B cell (primary cell): Measurements from ENCODE around the gene ZFP64. TPM values are rescaled to one million over a fixed set of nuclear protein-coding genes. Genes with fewer than 3 reads are reported as not detected.
A peak's percentile ranks its signal among the peaks of the same experiment; 100 is the strongest.

Source experiments
- ATAC-seq: fragments of 200-7000 bp; cut with Tn5 transposase; one replicate; pipeline ENCODE4 v1.10.0; 2021; ENCODE audit warnings: low read depth, mild to moderate bottlenecking, moderate number of reproducible peaks, moderate library complexity
- CTCF ChIA-PET: fragments of 350-600 bp; sonication (Branson Sonifier 250); formaldehyde crosslinking; loops from one replicate; lab custom pipeline; 2021; ENCODE audit warnings: antibody characterized with exemption, inconsistent platforms; lab: Charles Lee
- POLR2A ChIA-PET: fragments of 350-600 bp; sonication (Branson Sonifier 250); formaldehyde crosslinking; loops from one replicate; lab custom pipeline; 2021; ENCODE audit warnings: antibody characterized with exemption; lab: Charles Lee
- DNase-seq: peaks from one replicate; pipeline ENCODE4 v3.0.0; 2013
- H2AFZ ChIP-seq: 2 replicates; pipeline ENCODE4 v1.6.1; 2012; ENCODE audit warnings: mild to moderate bottlenecking, low read depth, low read length; ENCODE audit not compliant: insufficient read depth, poor library complexity, severe bottlenecking
- H3K27ac ChIP-seq, 2 donors: 1 replicate in 1 of 2; 2 replicates in 1 of 2; pipeline ENCODE4 v1.5.1; 2012 to 2013; ENCODE audit warnings: low read length in 2 of 2, mild to moderate bottlenecking in 2 of 2, moderate library complexity in 1 of 2
- H3K27me3 ChIP-seq, 4 experiments: fragments of 200-600 bp in 1 of 4; sonication (generic) in 1 of 4; replicated peaks in 1 of 4; 1 replicate in 2 of 4; 2 replicates in 2 of 4; pipeline versions ENCODE4 v1.6.1 to v1.7.0; 2013 to 2016; ENCODE audit warnings: low read length in 3 of 4, mild to moderate bottlenecking in 2 of 4, mixed read lengths in 1 of 4, moderate library complexity in 1 of 4; ENCODE audit not compliant: insufficient read depth in 4 of 4, control insufficient read depth in 3 of 4; ENCODE audit errors: control extremely low read depth in 1 of 4
- H3K36me3 ChIP-seq, 2 experiments: replicated peaks in 1 of 2; 1 replicate in 1 of 2; 2 replicates in 1 of 2; pipeline versions ENCODE4 v1.6.1 to v1.7.1; 2013; ENCODE audit warnings: low read length in 1 of 2; ENCODE audit not compliant: insufficient read depth in 2 of 2, control insufficient read depth in 1 of 2; ENCODE audit errors: control extremely low read depth in 1 of 2, extremely low read depth in 1 of 2
- H3K4me1 ChIP-seq, 2 donors: fragments of 200-600 bp in 1 of 2; sonication (generic) in 1 of 2; 1 replicate in 1 of 2; 2 replicates in 1 of 2; pipeline versions ENCODE4 v1.5.1 to v1.6.1; 2013 to 2017; ENCODE audit warnings: low read length in 2 of 2; ENCODE audit not compliant: control insufficient read depth in 2 of 2, insufficient read depth in 2 of 2
- H3K4me2 ChIP-seq: replicated peaks from 2 replicates; pipeline ENCODE3; 2012; ENCODE audit warnings: mild to moderate bottlenecking, low read depth, low read length; ENCODE audit not compliant: poor library complexity, severe bottlenecking
- H3K4me3 ChIP-seq, 5 experiments: fragments of 200-600 bp in 1 of 5; sonication (generic) in 1 of 5; 1 replicate in 3 of 5; 2 replicates in 2 of 5; pipeline versions ENCODE4 v1.5.1 to v1.7.0; 2011 to 2016; ENCODE audit warnings: low read length in 4 of 5, mild to moderate bottlenecking in 4 of 5, low read depth in 2 of 5, control low read depth in 1 of 5, moderate library complexity in 1 of 5; ENCODE audit not compliant: insufficient read depth in 1 of 5; ENCODE audit errors: control extremely low read depth in 1 of 5, extremely low read depth in 1 of 5
- H3K79me2 ChIP-seq: fragments of 200-600 bp; sonication (generic); one replicate; pipeline ENCODE4 v1.6.0; 2016; ENCODE audit warnings: low read length; ENCODE audit not compliant: control insufficient read depth, insufficient read depth
- H3K9ac ChIP-seq: fragments of 200-600 bp; sonication (generic); 2 replicates; pipeline ENCODE4 v1.6.1; 2017; ENCODE audit warnings: mild to moderate bottlenecking, low read length, moderate library complexity
- H3K9me3 ChIP-seq, 3 donors: one replicate each; pipeline versions ENCODE4 v1.6.1 to v1.7.1; 2013; ENCODE audit warnings: low read length in 2 of 3; ENCODE audit not compliant: control insufficient read depth in 2 of 3, insufficient read depth in 1 of 3; ENCODE audit errors: control extremely low read depth in 1 of 3
- H4K20me1 ChIP-seq: 2 replicates; pipeline ENCODE4 v1.6.0; 2012; ENCODE audit warnings: mild to moderate bottlenecking, low read length; ENCODE audit not compliant: insufficient read depth, control insufficient read depth, poor library complexity, severe bottlenecking
- H3K27ac Mint-ChIP-seq: one replicate; pipeline ENCODE4 v1.8.0; 2021; ENCODE audit warnings: mixed read lengths
- H3K27me3 Mint-ChIP-seq: one replicate; pipeline ENCODE4 v1.8.0; 2021; ENCODE audit warnings: mixed read lengths
- H3K4me1 Mint-ChIP-seq: one replicate; pipeline ENCODE4 v1.8.0; 2021; ENCODE audit warnings: mixed read lengths
- H3K4me3 Mint-ChIP-seq: one replicate; pipeline ENCODE4 v1.8.0; 2021; ENCODE audit warnings: mixed read lengths
- H3K9me3 Mint-ChIP-seq: one replicate; pipeline ENCODE4 v1.8.0; 2022; ENCODE audit warnings: mixed read lengths; ENCODE audit not compliant: insufficient read depth
- EZH2 ChIP-seq: IDR thresholded peaks from 2 replicates; pipeline ENCODE4 v1.6.1; 2012; ENCODE audit warnings: borderline replicate concordance, low read depth, mild to moderate bottlenecking, moderate library complexity, low read length; ENCODE audit not compliant: insufficient read depth, poor library complexity, severe bottlenecking
- WGBS: methylation state at CpG from one replicate; pipeline ENCODE4 v1.1.5; 2013; ENCODE audit warnings: missing lambda C conversion rate; ENCODE audit not compliant: insufficient coverage; 5-methylcytosine and 5-hydroxymethylcytosine counted together
- intact Hi-C: fragments of 100-400 bp; cut with micrococcal nuclease; formaldehyde crosslinking; loops from one replicate; pipeline ENCODE4 v1.10.0; 2022
- polyA plus RNA-seq: library from polyadenylated mRNA; depleted of rRNA; stranded (reverse); fragments of >200 nt; gene quantifications from 2 replicates; pipeline ENCODE4 v1.2.3, GENCODE V29; 2012
- total RNA-seq, 2 donors: library from RNA; stranded (reverse); fragments of 120-200 nt in 1 of 2; gene quantifications; 1 replicate in 1 of 2; 2 replicates in 1 of 2; pipeline versions ENCODE4 v1.2.3 to v1.2.4, GENCODE V29; 2013 to 2022
- TF ChIP-seq, protein P1 (sequence below): fragments of 200-600 bp; IDR thresholded peaks from one replicate; pipeline ENCODE4 v1.8.0; 2022; ENCODE audit warnings: antibody characterized with exemption, mild to moderate bottlenecking

The ZFP64 gene
- total and polyA plus RNA-seq, 2 donors (not counting 1 experiment from before 2014, with no cell fraction given) = 14.2 to 15.1 TPM

GRCh38 chr20:52103913-52104545 is 87.5 kb downstream of the ZFP64 start:
- intact Hi-C loops = no loop called here
- H3K27ac Mint-ChIP-seq = no peak overlapping the region
- Histone ChIP-seq H3K9me3 (peaks cover 0 to 18% (median 0%) of the 10 kb centered on the region in 3 donors), H2AFZ (no peak overlapping the region), H3K36me3 (no peaks in the 10 kb centered on the region), H3K4me1 (peaks cover 28 to 31% of the 10 kb centered on the region in 2 donors), H3K27ac (no peak overlapping the region), H3K79me2 (no peaks in the 10 kb centered on the region), H3K9ac (peak overlapping the region; percentile 32), H3K4me3 (peak overlapping the region in 4 of 5 experiments; percentile 4 to 33 (median 22)), H3K27me3 (peaks cover 0 to 40% (median 20%) of the 10 kb centered on the region in 4 experiments), H3K4me2 (peak overlapping the region; percentile 70), H4K20me1 (no peaks in the 10 kb centered on the region)
- DNase-seq = peak; percentile 10
- under 1% methylated on average over 27 of the region's 33 CpGs for WGBS
- no peak for TF ChIP-seq EZH2
- TF ChIP-seq, protein P1, sequence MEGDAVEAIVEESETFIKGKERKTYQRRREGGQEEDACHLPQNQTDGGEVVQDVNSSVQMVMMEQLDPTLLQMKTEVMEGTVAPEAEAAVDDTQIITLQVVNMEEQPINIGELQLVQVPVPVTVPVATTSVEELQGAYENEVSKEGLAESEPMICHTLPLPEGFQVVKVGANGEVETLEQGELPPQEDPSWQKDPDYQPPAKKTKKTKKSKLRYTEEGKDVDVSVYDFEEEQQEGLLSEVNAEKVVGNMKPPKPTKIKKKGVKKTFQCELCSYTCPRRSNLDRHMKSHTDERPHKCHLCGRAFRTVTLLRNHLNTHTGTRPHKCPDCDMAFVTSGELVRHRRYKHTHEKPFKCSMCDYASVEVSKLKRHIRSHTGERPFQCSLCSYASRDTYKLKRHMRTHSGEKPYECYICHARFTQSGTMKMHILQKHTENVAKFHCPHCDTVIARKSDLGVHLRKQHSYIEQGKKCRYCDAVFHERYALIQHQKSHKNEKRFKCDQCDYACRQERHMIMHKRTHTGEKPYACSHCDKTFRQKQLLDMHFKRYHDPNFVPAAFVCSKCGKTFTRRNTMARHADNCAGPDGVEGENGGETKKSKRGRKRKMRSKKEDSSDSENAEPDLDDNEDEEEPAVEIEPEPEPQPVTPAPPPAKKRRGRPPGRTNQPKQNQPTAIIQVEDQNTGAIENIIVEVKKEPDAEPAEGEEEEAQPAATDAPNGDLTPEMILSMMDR = no peak
- no peaks in the 10 kb centered on the region for H3K9me3 Mint-ChIP-seq
- ChIA-PET POLR2A (no interaction called here), CTCF (interaction anchor here (1.1 to 1.4 kb wide), 2 partner anchors 24 to 1116 kb away, joined by 3 to 5 read pairs; no protein-coding TSS in a partner anchor)
- ATAC-seq = no peak
- peaks cover 32% of the 10 kb centered on the region for H3K4me1 Mint-ChIP-seq
- H3K27me3 Mint-ChIP-seq = peaks cover 27% of the 10 kb centered on the region
- peak overlapping the region; percentile 78 for H3K4me3 Mint-ChIP-seq

DNA sequence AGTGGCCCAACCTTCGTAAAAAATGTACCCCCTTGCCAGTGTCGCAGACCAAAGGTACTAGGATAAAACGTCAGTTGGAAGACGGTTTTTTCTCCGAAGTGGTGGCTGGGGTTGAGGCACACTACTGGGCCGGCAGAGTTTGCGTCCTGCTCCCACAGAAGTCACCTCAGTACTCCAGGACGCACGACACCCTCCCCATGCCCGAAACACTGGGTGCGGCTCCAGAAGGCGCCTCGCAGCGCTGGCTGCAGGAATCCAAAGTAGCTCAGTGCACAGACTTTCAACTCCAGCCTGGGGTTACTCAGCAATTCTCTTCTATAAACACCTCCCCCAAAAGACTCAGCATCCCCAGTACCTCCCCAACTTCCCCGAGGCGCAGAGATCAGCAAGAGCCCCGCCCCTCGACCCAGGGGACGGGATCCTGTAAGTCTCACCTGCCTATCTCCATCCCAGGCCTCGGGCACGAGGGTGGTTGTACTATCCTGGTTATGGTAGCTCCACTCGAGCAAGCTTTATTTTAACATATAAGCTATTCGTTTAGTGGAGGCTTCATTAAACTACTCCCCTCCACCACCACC is 88.2 kb downstream of the ZFP64 start:
- H3K9me3 Mint-ChIP-seq = no peaks in the 10 kb centered on the region
- H3K79me2 ChIP-seq = no peaks in the 10 kb centered on the region
- CTCF ChIA-PET = interaction anchor here (1.1 to 1.4 kb wide), 2 partner anchors 25 to 1116 kb away, joined by 3 to 5 read pairs; no protein-coding TSS in a partner anchor

More for the DNA sequence above, 88.2 kb downstream of the ZFP64 start:
- TF ChIP-seq EZH2 = no peak
- TF ChIP-seq, protein P1 = no peak
- no peaks in the 10 kb centered on the region for H4K20me1 ChIP-seq
- WGBS = 14% methylated on average over 13 of the region's 23 CpGs
- peak overlapping the region; percentile 32 for H3K9ac ChIP-seq
- H3K4me3 ChIP-seq = peak overlapping the region in 4 of 5 experiments; percentile 4 to 33 (median 22)
- intact Hi-C loops = no loop called here
- peak overlapping the region; percentile 70 for H3K4me2 ChIP-seq
- ATAC-seq (no peak), DNase-seq (no peak)
- peaks cover 28 to 31% of the 10 kb centered on the region in 2 donors for H3K4me1 ChIP-seq
- no peak overlapping the region for H2AFZ ChIP-seq
- peaks cover 0 to 18% (median 0%) of the 10 kb centered on the region in 3 donors for H3K9me3 ChIP-seq
- H3K27ac Mint-ChIP-seq = no peak overlapping the region
- peaks cover 32% of the 10 kb centered on the region for H3K4me1 Mint-ChIP-seq
- POLR2A ChIA-PET = no interaction called here
- no peaks in the 10 kb centered on the region for H3K36me3 ChIP-seq
- peaks cover 0 to 40% (median 20%) of the 10 kb centered on the region in 4 experiments for H3K27me3 ChIP-seq
- peaks cover 27% of the 10 kb centered on the region for H3K27me3 Mint-ChIP-seq
- peak overlapping the region; percentile 78 for H3K4me3 Mint-ChIP-seq
- H3K27ac ChIP-seq = no peak overlapping the region
